ENCODE measurements around the gene SLC17A8.

Gene SLC17A8

GRCh38 chr12:100371146-100371545, 14.3 kb downstream of the SLC17A8 start:
- DNase-seq (ENCODE audit: low read depth), result no peak

- no peak for DNase-seq (ENCODE audit: low read depth)
Measured at GRCh38 chr12:100372853-100373640, 16.2 kb downstream of the SLC17A8 start.

GRCh38 chr12:100375038-100375735, 18.3 kb downstream of the SLC17A8 start:
- DNase-seq (ENCODE audit: low read depth), result no peak

- no peak for DNase-seq (ENCODE audit: low read depth)
Measured at GRCh38 chr12:100376161-100376560, 19.3 kb downstream of the SLC17A8 start.

- DNase-seq (ENCODE audit: low read depth), result no peak
Measured at GRCh38 chr12:100381379-100381778, 24.5 kb downstream of the SLC17A8 start.

GRCh38 chr12:100382338-100382737, 25.5 kb downstream of the SLC17A8 start:
- DNase-seq (ENCODE audit: low read depth), result no peak

- DNase-seq (ENCODE audit: low read depth), result no peak
Measured at GRCh38 chr12:100383586-100384558, 27.0 kb downstream of the SLC17A8 start.

- DNase-seq (ENCODE audit: low read depth), result no peak
Measured at GRCh38 chr12:100384559-100384935, 27.7 kb downstream of the SLC17A8 start.

- no peak for DNase-seq (ENCODE audit: low read depth)
Measured at GRCh38 chr12:100388382-100388781, 31.5 kb downstream of the SLC17A8 start.

- DNase-seq (ENCODE audit: low read depth), result no peak
Measured at GRCh38 chr12:100391856-100392255, 35.0 kb downstream of the SLC17A8 start.

GRCh38 chr12:100393200-100393599, 36.3 kb downstream of the SLC17A8 start:
- no peak for DNase-seq (ENCODE audit: low read depth)

GRCh38 chr12:100395811-100396210, 38.9 kb downstream of the SLC17A8 start:
- no peak for DNase-seq (ENCODE audit: low read depth)

- no peak for DNase-seq (ENCODE audit: low read depth)
Measured at GRCh38 chr12:100398307-100398706, 41.4 kb downstream of the SLC17A8 start.

- DNase-seq (ENCODE audit: low read depth), result no peak
Measured at GRCh38 chr12:100399095-100399494, 42.2 kb downstream of the SLC17A8 start.

GRCh38 chr12:100401660-100402059, 44.8 kb downstream of the SLC17A8 start:
- DNase-seq (ENCODE audit: low read depth), result no peak

- no peak for DNase-seq (ENCODE audit: low read depth)
Measured at GRCh38 chr12:100402763-100403162, 45.9 kb downstream of the SLC17A8 start.

GRCh38 chr12:100403446-100403845, 46.6 kb downstream of the SLC17A8 start:
- DNase-seq (ENCODE audit: low read depth), result no peak

GRCh38 chr12:100404769-100405407, 48.0 kb downstream of the SLC17A8 start:
- no peak for DNase-seq (ENCODE audit: low read depth)

GRCh38 chr12:100413001-100413400, 56.1 kb downstream of the SLC17A8 start:
- no peak for DNase-seq (ENCODE audit: low read depth)

- DNase-seq (ENCODE audit: low read depth), result no peak
Measured at GRCh38 chr12:100414739-100415138, 57.9 kb downstream of the SLC17A8 start.

GRCh38 chr12:100422646-100423045, 65.8 kb downstream of the SLC17A8 start:
- DNase-seq (ENCODE audit: low read depth), result no peak

GRCh38 chr12:100426145-100426544, 69.3 kb downstream of the SLC17A8 start:
- DNase-seq (ENCODE audit: low read depth), result no peak

All from stimulated activated CD8-positive, alpha-beta memory T cell treated with anti-CD3 and anti-CD28 coated beads, Interleukin-12 subunit alpha, Interleukin-12 subunit beta, amount 100 ng/mL, for 4 hours (primary cell).